ENCODE results near the gene ZNF568. TPM values are rescaled to one million over a fixed set of nuclear protein-coding genes. Genes with fewer than 3 reads are reported as not detected.
A peak's percentile ranks its signal among the peaks of the same experiment; 100 is the strongest.

Gene ZNF568
- total and polyA plus RNA-seq, 8 donors: 0.87 to 27.0 (median 3.2) TPM; not detected in 1

- peak in 1 of 2 donors; percentile 82 for DNase-seq
- WGBS, 5 donors: 39 to 60% (median 53%) methylated on average over 2 of the region's 2 CpGs
- H3K36me3 ChIP-seq: peaks cover 0 to 22% (median 0%) of the 10 kb centered on the region in 4 donors
- peaks cover 9 to 87% (median 50%) of the 10 kb centered on the region in 4 donors for H3K9me3 ChIP-seq
- no peaks in the 10 kb centered on the region for H3K27me3 ChIP-seq
- intact Hi-C loops (cut with DNase I; ENCODE audit: low total_unique reads): no loop called here
- H3K4me1 ChIP-seq: no peaks in the 10 kb centered on the region
- H3K27ac ChIP-seq: no peak overlapping the region
- no peak overlapping the region for H3K4me3 ChIP-seq
- TF ChIP-seq EP300 (IDR thresholded peaks at IDR 0.05): no peak
- no peak for TF ChIP-seq POLR2A (IDR thresholded peaks at IDR 0.05)
- no peak for TF ChIP-seq POLR2AphosphoS5 (IDR thresholded peaks at IDR 0.05)
- no peak for TF ChIP-seq CTCF (IDR thresholded peaks at IDR 0.05)
Observed at GRCh38 chr19:36963280-36963679, 47.1 kb downstream of the ZNF568 start.

GRCh38 chr19:36972571-36972970, 56.4 kb downstream of the ZNF568 start:
- Histone ChIP-seq H3K4me3 (peak overlapping the region; percentile 58 to 64 (median 63)), H3K27me3 (no peaks in the 10 kb centered on the region), H3K4me1 (peaks cover 7 to 17% (median 16%) of the 10 kb centered on the region in 4 donors), H3K36me3 (peaks cover 0 to 22% (median 7%) of the 10 kb centered on the region in 4 donors), H3K9me3 (peaks cover 0 to 32% (median 9%) of the 10 kb centered on the region in 4 donors), H3K27ac (peak overlapping the region; percentile 72 to 83 (median 77))
- TF ChIP-seq EP300 (IDR thresholded peaks at IDR 0.05) (no peak), POLR2AphosphoS5 (IDR thresholded peaks at IDR 0.05) (no peak), CTCF (IDR thresholded peaks at IDR 0.05) (no peak), POLR2A (IDR thresholded peaks at IDR 0.05) (no peak)
- 19 to 37% (median 30%) methylated on average over 21 to 25 of the region's 25 CpGs for WGBS, 5 donors
- no peak for DNase-seq
- intact Hi-C loops (cut with DNase I; ENCODE audit: low total_unique reads): no loop called here

- DNase-seq: peak; percentile 78 to 98
- H3K27me3 ChIP-seq: no peaks in the 10 kb centered on the region
- H3K36me3 ChIP-seq: peaks cover 0 to 29% (median 14%) of the 10 kb centered on the region in 4 donors
- TF ChIP-seq POLR2AphosphoS5 (IDR thresholded peaks at IDR 0.05) (peak in 1 of 3 donors; percentile 32), POLR2A (IDR thresholded peaks at IDR 0.05) (no peak), EP300 (IDR thresholded peaks at IDR 0.05) (no peak), CTCF (IDR thresholded peaks at IDR 0.05) (peak in 5 of 7 experiments; percentile 86 to 99 (median 90))
- WGBS, 5 donors: 1 to 3% (median 1%) methylated on average over 41 to 56 of the region's 56 CpGs
- peaks cover 0 to 35% (median 9%) of the 10 kb centered on the region in 4 donors for H3K9me3 ChIP-seq
- intact Hi-C loops (cut with DNase I; ENCODE audit: low total_unique reads): no loop called here
- peaks cover 7 to 17% (median 16%) of the 10 kb centered on the region in 4 donors for H3K4me1 ChIP-seq
- H3K27ac ChIP-seq: peak overlapping the region; percentile 72 to 83 (median 77)
- H3K4me3 ChIP-seq: peak overlapping the region; percentile 58 to 64 (median 63)
Observed at GRCh38 chr19:36973021-36973843, 57.1 kb downstream of the ZNF568 start.

GRCh38 chr19:36973844-36974195, 57.7 kb downstream of the ZNF568 start:
- peak overlapping the region in 4 of 5 donors; percentile 72 to 83 (median 78) for H3K27ac ChIP-seq
- H3K36me3 ChIP-seq: peaks cover 0 to 35% (median 18%) of the 10 kb centered on the region in 4 donors
- peak overlapping the region; percentile 58 to 64 (median 63) for H3K4me3 ChIP-seq
- no peaks in the 10 kb centered on the region for H3K27me3 ChIP-seq
- H3K9me3 ChIP-seq: peaks cover 0 to 39% (median 8%) of the 10 kb centered on the region in 4 donors
- intact Hi-C loops (cut with DNase I; ENCODE audit: low total_unique reads): no loop called here
- no peak for DNase-seq
- WGBS, 5 donors: 38 to 81% (median 40%) methylated on average over 2 to 6 of the region's 6 CpGs
- TF ChIP-seq POLR2AphosphoS5 (IDR thresholded peaks at IDR 0.05) (no peak), CTCF (IDR thresholded peaks at IDR 0.05) (no peak), POLR2A (IDR thresholded peaks at IDR 0.05) (no peak), EP300 (IDR thresholded peaks at IDR 0.05) (no peak)
- peaks cover 7 to 17% (median 16%) of the 10 kb centered on the region in 4 donors for H3K4me1 ChIP-seq
